ENCODE data around the gene TAX1BP3.
A peak's percentile ranks its signal among the peaks of the same experiment; 100 is the strongest.

Gene TAX1BP3

DNA sequence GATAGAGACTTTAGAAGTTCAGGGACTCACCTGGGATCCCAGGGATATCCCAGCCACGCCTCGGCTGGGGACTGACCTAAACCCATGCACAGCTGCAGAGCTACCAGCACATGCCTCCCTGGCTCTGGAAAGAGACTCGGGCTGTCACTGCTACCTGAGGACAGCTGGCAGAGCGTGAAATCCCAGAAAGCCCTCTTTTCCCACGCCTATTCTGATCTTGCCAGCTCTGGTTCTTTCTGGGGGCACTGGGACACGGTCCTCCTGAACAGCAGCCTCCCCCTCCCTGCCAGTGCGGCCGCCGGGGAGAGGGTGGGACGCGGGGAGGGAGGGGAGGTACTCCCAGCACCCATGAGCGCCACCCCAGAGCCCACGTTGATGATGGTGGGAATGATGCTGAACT is 16.8 kb upstream of the TAX1BP3 start:
- DNase-seq = no peak

DNA sequence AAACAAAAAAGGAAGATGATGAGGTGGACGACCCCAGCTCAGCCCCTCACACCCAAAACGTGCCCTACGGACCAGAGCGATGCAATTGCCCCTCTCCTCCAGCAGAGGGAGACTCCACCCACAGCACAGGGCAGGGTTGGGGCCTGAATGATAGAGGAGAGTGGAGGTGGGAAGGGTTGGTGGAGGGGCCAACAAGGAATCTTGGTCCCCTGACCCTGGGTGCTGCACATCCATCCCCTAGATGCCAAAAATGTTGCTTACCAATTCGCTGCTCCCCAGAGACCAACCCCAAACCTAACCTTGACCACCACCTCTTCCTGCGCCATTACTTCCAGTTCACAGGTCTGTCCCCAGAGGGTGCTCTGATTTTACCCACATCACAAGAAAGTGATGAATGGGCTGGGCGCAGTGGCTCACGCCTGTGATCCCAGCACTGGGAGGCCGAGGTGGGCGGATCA is 14.7 kb upstream of the TAX1BP3 start:
- peak; percentile 28 for DNase-seq

DNA sequence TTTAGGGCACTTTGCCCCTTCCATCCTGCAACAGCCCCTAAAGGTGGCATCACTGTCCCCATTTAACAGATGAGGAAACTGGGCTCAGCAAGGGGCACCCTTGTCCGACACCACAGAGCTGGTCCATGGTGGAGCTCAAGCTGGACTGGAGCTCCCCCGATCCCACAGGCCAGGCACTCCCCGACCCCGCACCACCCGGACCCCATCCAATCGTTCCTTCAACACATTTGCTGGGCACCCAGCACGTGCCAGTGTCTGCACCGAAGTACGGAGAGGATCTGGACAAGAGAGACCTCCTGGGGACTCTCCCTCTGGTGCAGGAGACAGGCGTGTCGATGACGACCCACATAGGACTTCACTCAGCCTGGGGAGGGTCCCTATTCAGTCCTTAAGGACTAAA is 13.7 kb upstream of the TAX1BP3 start:
- no peak for DNase-seq

DNA sequence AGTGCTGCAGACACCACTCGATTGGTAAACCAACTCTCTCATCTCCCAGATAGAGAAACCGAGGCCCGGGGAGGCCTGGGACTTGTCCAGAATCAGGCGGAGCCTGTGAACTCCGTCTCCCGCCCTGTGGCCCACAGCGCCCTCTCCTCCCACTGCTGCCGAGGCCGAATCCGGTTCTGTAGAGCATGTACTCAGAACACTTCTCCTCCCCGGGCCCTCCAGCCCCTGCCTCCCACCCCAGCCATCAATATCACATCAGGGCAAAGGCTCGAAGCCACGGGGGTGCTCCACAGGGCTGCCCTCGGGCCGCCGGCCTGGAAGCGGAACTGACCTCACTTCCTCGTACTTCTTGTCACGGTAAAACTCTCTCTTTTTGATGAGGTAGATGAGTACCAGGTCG is 13.2 kb upstream of the TAX1BP3 start:
- no peak for DNase-seq

DNA sequence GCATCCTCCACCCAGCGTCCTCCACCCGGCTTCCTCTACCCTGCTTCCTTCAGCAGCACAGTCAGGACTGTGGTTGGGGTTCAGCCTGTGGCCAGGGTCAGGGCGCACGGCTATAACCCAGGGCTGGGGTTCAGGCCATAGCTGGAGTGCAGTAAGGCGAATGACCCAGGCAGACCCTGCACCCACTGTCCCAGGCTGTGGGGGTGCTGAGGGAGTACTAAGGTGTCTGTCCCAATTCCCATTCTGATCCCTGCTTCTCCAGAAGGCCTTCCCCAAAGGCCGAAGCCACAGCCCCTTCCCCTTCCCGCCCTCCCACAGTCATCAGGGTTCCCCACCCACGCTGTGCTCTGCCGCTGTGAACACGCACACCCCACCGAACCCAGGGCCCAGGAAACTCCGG is 12.7 kb upstream of the TAX1BP3 start:
- no peak for DNase-seq

DNA sequence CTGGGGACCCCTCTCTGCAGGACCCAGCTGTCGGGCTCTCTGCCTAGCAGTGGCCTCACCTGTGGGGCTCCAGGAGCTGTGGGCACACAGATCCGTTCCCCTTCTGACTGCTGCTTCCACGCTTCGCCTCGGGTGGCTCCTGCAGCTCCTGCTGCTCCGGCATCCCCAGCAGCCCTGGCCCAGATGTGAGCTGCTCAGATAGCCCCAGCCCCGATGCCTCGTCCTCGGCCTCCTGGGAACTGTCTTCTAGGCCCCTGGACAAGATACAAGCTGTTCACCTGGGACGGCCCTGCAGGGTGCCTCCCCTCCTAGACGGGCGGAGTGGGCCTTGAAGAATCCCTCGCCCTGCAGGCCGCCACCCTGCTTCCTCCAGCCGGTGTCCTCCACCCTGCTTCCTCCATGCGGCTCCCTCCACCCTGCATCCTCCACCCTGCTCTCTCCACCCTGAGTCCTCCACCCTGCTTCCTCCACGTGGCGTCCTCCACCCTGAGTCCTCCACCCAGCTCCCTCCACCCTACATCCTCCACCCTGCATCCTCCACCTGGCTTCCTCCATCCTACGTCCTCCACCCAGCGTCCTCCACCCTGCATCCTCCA is 11.3 kb upstream of the TAX1BP3 start:
- no peak for DNase-seq

DNA sequence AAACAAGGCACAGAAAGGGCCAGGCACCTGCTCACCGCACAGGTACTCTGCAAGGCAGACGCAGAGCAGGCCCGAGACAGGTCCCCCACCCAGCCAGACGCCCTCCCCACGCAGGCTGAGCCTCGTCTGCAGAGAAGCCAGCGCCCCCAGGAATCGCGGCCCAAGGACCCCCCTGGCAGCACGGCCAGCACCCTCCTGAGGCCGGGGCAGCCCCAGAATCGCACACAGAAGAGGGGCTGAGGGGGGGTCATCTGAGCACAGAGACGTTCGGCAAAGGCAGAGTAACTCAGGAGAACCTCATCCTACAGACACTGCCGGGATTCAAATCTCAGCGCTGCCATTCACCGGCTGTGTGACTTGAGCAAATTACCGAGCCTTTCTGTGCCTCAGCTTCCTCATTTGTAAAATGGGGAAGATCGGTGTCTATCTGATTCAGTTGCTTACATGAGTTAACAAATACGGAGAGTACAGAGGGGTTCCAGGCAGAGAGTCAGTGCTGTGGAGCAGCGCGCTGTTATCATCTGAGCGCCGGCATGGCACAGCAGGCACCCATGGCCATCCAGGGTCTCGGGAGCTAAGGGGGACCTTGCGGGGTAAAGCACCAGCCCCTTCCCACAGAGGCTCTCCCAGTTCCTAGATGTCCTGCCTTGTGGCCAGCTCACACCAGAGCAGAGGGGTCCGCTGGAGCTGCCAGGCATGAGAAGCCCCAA is 10.6 kb upstream of the TAX1BP3 start:
- DNase-seq = no peak

DNA sequence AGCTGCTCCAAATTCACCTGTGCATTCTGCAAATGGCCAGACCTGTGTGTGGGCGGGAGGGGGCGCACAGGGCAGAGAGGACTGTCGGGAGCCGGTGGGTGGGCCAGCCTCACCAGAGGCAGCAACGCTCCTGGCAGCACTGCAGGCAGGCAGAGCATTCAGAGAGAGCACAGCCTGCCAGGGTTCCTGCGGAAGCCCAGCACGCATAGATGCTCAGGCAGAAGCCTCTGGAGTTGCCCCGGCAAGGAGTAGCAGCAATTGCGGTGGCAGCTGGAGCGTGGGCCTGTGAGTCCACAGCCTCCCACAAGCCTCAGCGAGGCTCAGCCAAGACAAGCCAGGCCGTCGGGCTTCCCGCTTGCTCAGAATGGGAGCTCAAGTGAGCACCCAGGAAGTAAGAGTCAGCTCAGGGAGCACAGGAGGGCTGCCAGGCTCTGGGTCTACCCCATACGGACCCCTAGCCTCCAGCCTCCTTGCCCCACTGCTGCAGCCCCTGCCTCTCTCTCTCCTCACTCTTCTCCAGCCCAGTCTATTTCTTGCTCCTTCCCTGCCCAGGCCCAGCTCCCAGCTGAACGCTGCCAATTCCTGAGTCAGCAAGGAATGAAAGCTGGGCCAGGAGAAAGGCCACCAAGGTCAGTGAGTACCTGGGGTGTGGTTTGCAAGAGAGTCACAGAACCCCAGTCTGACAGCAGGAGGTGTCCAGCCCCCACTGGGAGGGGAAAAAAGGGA is 9.9 kb upstream of the TAX1BP3 start:
- DNase-seq = no peak

DNA sequence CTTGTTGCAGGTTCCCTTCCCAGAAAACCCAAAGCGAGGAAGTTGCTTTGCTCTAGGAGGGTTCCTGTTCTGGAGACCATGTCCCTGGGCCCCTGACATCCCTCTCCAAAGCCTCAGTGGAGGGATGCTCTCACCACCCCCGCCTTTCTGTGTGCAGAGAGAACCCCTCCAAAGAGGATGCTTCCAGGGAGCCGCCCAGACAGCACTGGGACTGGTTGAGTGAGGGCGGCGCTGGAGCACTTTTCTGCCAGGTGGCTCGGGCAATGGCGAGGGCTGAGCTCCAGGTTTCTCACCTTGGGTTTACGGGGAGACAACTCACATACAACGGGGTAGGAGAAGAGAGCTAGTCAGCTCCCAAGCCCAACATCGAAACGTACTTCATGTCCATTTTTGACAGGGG is 7.5 kb upstream of the TAX1BP3 start:
- no peak for DNase-seq

DNA sequence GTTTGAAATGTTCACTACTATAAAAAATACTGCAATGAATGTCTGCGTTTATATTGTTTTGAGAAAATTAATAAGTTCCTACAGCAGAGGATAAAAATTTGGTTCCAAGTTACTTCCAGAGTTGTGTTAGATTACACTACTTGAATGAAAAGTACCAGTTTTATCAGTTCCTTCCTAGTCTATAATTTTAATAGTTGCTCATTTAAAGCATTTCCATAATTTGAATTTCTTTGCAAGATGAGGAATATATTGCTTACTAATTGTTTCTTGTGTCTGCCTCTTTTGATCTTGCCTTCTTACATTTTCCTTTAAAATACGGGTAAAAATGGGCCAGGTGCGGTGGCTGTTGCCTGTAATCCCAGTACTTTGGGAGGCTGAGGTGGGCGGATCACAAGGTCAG is 4.2 kb upstream of the TAX1BP3 start:
- DNase-seq = no peak

DNA sequence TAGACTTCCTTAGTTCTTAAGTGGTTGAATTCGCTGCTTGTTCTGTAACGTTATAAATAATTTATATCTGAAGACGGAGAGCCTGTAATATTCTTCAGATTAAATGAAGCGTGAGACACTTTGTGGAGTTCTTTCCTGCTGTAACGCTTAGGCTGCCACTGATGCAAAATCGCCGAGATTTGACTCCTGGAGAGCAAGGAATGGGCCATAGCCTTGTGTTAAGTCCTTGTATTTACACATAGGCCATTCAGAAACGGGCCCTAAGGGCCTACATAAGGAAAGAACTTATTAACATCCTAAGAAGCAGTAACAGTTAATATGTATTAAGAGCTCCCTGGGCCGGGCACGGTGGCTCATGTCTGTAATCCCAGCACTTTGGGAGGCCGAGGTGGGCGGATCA is 1.2 kb upstream of the TAX1BP3 start:
- no peak for DNase-seq

DNA sequence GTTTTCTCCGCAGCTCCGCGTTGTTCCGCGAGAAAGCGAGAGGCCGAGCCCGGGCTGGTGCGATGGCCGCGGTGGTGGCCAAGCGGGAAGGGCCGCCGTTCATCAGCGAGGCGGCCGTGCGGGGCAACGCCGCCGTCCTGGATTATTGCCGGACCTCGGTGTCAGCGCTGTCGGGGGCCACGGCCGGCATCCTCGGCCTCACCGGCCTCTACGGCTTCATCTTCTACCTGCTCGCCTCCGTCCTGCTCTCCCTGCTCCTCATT is 638 bp upstream of the TAX1BP3 start:
- DNase-seq = no peak

DNA sequence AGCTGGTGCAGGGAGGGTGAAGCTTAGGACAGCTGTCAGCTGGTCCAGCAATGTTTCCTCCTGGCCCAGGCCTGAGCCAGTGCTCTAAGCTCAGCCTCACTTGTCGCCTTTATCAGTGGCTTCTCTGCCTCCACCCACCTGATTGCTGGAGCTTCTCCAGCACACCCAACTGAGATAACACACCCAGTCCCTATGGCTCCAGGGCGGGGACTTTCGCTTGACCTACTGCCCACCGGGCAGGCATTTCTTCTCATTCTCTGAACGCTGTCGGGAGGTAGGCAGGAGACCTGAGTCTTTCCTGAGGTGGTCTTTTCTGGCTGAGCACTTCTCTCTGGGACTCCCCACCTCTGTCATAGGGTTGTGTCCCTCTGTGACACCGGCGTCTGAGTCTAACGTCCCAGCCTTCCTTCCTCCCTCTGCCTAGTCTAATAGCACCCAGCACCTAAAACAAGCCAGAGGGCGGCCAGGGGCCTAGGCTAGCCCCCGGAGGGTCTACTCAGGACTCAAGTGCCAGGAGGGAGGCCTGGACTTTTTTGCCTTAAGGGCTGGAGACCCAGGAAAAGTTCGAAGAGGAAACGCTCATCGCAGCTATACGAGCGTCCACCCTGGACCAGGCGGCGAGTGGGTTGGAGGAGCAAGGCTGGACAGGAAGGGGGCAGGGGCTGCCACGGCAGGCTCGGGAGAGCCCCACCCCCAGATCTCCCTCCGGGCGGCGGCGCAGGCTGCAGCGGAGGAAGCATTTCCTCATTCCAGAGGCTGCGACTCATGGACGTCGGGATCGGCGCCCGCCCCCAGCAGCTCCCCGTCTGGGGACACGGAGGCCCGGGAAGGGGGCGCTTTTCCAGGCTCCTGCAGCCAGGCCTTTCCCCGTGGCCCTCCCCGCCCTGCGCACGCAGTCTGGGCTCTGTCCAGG is 756 bp downstream of the TAX1BP3 start:
- DNase-seq = peak; percentile 75

DNA sequence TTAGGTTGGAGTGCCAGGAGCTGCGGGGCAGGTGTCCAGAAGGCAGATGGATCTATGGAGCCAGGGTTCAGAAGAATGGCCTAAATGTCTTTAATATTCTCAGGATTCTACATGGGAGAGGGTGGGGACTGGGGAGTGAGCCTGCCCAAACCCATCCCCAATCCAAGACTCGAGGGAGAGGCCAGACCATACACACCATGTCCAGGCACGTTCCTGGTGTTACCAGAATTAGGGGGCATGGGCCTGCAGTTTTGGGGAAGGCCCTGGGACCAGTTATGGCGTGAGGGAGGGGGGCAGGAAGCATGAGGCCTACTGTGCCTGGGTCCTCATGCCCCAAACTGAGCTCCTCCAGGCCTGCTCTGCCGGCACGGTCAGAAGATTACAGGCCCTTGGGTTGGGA is 1.9 kb downstream of the TAX1BP3 start:
- no peak for DNase-seq

DNA sequence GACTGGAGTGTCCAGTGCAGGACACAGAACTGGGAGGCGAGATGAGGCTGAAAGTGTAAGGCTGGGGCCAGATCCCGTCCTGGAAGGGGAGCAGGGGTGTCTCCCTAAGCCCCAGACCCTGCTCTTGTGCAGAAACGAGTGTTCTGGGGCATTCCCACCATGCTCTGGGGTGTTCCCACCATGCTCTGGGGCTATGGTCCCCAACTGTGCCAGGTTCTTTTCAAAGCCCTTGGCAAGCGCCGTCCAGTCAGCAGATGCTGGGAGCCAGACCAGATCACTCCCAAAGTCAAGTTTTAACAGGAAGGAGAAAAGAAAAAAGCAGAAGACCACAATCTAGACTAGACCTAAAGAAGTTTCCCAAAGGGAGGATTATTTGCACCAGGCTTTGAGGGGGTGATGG is 2.5 kb downstream of the TAX1BP3 start:
- DNase-seq = no peak

DNA sequence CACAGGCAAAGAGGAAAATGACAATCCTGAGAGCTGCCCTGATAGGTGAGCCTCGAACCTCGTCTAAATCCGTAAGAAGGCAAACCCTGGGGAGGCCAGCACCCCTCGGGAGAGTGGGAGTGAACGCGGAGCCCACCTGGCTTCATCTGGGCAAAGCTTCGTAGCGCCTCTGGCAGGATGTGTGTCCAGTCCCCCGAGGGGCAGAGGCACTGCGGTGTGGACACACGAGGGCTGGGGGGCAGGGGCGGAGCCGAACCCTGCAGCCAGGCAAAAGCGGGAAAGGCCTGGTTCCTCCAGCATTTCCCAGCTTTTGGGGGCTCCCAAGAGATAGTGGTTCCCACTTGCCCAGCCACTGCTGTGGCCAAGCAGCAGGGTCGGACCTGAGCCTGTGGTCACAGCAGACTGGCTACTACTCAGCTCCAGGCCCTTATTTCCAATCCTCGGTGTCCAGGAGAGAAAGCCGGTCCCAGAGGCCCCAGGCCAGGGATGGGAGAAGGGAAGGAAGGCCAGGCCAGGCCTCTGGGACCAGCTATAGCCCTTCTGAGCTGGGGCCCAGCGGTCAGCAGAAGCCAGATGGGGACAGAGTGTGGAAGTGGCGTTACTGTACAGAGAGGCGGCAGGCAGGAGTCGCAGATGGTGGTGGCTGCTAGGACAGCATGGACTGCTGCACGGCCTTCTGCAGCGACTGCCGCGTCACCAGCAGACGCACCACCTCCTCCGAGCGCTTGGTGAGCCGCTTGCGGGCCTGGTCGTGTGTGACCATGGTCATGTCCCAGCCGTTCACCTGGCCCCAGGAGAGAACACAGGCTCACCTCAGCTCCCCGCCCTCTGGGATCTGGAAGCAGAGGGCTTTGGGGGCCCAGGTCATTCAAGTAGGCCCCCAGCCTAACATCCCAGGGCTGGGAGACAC is 5.0 kb downstream of the TAX1BP3 start:
- no peak for DNase-seq

DNA sequence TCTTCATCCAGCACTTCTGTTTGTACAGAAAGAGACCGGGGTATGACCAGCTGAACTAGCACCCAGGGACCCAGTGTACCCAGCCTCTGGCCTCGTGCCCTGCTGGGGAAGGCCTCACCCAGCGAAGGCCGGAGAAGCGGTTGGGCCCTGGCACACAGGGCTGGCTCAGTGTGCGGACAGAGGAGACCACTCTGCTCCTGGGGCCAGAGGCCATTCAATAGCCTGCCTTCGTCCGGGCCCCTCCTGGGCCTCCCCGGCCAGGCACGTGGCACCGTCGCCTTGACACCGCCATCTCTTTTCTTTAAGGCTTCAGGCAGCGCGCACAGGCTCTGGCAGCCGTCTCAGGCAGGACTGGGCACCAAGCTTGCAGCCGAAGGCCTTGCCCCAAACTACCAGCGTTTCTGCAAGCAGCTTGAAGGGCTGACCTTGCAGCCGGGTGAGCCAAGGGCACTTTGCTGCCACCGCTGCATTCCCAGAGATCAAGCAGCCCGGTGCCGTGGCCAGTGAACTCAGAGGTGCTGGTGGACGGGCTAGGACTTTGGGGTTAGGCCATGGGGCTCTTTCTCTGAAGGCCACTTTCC is 8.0 kb downstream of the TAX1BP3 start:
- DNase-seq = no peak

DNA sequence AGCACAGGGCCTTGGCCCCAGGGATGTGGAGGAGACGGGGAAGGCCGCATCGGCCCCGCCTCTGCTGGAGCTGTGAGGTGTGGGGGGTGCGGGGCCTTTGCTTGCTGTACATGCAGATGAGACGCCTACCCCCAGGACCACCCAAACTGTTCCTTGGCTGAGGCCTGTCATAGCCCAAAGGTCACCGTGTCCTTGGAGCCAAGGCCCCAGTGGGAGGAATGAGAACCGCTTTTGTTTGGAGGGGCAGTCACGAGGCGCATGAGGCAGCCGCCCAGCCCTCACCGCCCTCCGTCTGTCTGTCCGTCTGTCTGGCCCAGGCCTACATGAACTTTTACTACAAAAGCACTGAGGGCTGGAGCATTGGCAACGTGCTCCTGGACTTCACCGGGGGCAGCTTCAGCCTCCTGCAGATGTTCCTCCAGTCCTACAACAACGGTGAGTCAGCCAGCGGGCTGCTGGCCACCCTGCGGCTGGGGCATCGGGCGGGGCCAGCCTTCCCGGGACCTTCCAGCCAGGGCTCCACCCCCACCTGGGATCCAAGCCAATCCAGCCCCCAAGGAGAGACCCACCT is 8.8 kb downstream of the TAX1BP3 start:
- no peak for DNase-seq

DNA sequence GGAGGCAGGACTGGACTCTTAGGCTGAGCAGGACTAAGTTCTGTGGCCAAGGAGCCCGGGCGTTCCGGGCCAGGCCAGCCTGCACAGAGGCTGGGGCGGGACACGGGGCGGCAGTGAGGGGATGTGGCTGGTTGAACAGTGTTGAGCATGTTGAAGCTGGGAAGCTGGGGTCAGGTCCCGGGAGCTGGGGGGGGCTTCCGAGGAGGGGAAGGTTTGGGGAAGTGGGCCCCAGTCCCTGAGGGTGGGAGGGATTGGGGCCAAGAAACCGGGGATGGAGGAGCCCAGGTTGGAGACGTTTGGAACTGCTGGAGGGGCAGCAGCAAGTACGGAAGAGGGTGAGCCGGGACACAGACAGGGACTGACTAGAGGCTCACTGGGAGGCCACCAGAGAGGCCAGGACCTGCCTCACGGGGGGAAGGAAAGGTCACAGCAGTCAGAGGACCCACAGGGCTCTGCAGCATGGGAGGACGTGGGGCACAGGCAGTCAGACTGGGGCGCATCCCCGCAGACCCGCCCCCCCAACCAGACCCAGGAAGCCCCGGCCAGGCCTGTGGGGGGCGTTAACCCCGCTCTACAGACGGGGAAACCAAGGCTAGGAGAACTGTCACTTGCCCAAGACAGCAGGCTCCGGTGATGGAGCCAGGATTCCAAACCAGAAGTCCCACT is 9.5 kb downstream of the TAX1BP3 start:
- DNase-seq = no peak

DNA sequence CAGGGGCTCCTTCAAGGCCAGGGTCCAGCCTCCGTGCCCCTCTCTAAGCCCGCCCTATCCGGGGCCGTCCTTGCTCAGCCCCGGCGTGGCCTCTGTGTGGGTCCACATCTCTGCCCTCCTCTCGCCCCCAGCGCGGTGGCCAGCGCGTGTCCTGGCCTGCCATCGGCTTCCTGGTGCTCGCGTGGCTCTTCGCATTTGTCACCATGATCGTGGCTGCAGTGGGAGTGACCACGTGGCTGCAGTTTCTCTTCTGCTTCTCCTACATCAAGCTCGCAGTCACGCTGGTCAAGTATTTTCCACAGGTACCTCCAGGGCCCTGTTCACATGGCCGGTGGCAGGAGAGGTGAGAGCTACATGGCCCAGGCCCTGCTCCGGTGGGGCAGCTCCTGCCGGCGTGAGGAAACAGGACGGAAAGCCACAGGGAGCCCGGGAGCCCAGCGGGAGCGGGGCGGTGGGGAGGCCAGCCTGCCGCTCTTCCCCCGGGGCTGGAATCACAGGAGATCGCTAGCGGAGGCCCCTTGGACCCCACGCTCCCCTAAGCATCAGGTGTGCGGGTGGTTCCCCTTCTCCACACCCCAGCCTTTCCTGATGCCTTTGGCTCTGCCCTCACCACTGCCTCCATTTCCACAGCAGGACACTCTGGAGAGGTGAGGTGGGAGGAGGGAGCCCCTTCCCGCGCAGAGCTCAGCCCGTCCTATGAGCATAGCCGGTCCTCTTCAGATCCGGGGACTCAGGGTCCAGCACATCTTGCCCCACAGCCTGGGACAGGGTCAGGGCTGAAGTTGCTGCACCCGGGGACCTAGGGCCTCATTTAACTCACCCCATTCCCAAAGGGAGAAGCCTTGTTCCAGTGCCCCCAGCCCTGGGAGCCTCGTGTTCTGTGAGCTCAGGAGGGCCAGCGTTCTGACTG is 10.2 kb downstream of the TAX1BP3 start:
- DNase-seq = no peak
